Thoracic aorta (tissue), 2 donors: ENCODE data around the gene KCNJ15. TPM values are rescaled to one million over a fixed set of nuclear protein-coding genes. Genes with fewer than 3 reads are reported as not detected.

Experiments
- ATAC-seq: fragments of 150-250 bp; one replicate; pipeline ENCODE4 v1.8.0; 2017; ENCODE audit warnings: low read depth; ENCODE audit not compliant: insufficient number of reproducible peaks, low FRiP score
- DNase-seq: peaks from one replicate; pipeline ENCODE4 v3.0.0-alpha.2; 2020; ENCODE audit warnings: low spot score
- H3K27ac ChIP-seq, 2 donors: fragments of 200-600 bp; sonication (generic); 1 replicate in 1 of 2; 2 replicates in 1 of 2; pipeline ENCODE4 v1.5.1; 2016; ENCODE audit warnings: mild to moderate bottlenecking in 2 of 2, moderate library complexity in 2 of 2
- H3K27me3 ChIP-seq: fragments of 200-600 bp; sonication (generic); replicated peaks from 2 replicates; pipeline ENCODE4 v1.6.0; 2016; ENCODE audit warnings: mild to moderate bottlenecking; ENCODE audit not compliant: insufficient read depth
- H3K36me3 ChIP-seq: fragments of 200-600 bp; sonication (generic); one replicate; pipeline ENCODE4 v1.5.1; 2016
- H3K4me1 ChIP-seq, 2 donors: fragments of 200-600 bp; sonication (generic); 1 replicate in 1 of 2; 2 replicates in 1 of 2; pipeline versions ENCODE4 v1.5.1 to v1.6.0; 2016; ENCODE audit warnings: low read depth in 2 of 2, mild to moderate bottlenecking in 1 of 2; ENCODE audit not compliant: control insufficient read depth in 1 of 2
- H3K4me3 ChIP-seq: fragments of 200-600 bp; sonication (generic); 2 replicates; pipeline ENCODE4 v1.5.1; 2016; ENCODE audit warnings: mild to moderate bottlenecking
- H3K9me3 ChIP-seq: fragments of 200-600 bp; sonication (generic); 2 replicates; pipeline ENCODE4 v1.5.1; 2016
- CTCF ChIP-seq: fragments of 200-600 bp; sonication (generic); IDR thresholded peaks from one replicate; pipeline ENCODE4 v1.5.1; 2019; ENCODE audit warnings: antibody characterized with exemption
- total RNA-seq, 2 donors: library from RNA; depleted of rRNA; stranded (reverse); fragments of >200 nt; gene quantifications; one replicate each; pipeline versions ENCODE4 v1.1.0 to v1.2.3, GENCODE V29; 2016

KCNJ15 gene
- total RNA-seq, 2 donors from 2014 or later: 0.41 to 1.8 TPM

GRCh38 chr21:38325731-38326420 is 69.1 kb downstream of the KCNJ15 start:
- H3K27ac ChIP-seq: no peak overlapping the region
- no peak overlapping the region for H3K4me3 ChIP-seq
- H3K4me1 ChIP-seq: no peaks in the 10 kb centered on the region
- H3K27me3 ChIP-seq: no peaks in the 10 kb centered on the region
- H3K9me3 ChIP-seq: no peaks in the 10 kb centered on the region
- ATAC-seq (no peak), DNase-seq (no peak)
- TF ChIP-seq CTCF: no peak
- H3K36me3 ChIP-seq: no peaks in the 10 kb centered on the region

GRCh38 chr21:38326429-38326828 is 69.6 kb downstream of the KCNJ15 start:
- no peak for DNase-seq
- TF ChIP-seq CTCF: no peak
- no peak for ATAC-seq
- H3K4me3 ChIP-seq: no peak overlapping the region
- no peaks in the 10 kb centered on the region for H3K36me3 ChIP-seq
- H3K27ac ChIP-seq: no peak overlapping the region
- H3K9me3 ChIP-seq: no peaks in the 10 kb centered on the region
- H3K4me1 ChIP-seq: no peaks in the 10 kb centered on the region
- H3K27me3 ChIP-seq: no peaks in the 10 kb centered on the region

- no peaks in the 10 kb centered on the region for H3K4me1 ChIP-seq
- DNase-seq: no peak
- H3K9me3 ChIP-seq: no peaks in the 10 kb centered on the region
- H3K27ac ChIP-seq: no peak overlapping the region
- no peaks in the 10 kb centered on the region for H3K27me3 ChIP-seq
- H3K4me3 ChIP-seq: no peak overlapping the region
- no peak for ATAC-seq
- no peak for TF ChIP-seq CTCF
- no peaks in the 10 kb centered on the region for H3K36me3 ChIP-seq
Measured at GRCh38 chr21:38326899-38327298, 70.1 kb downstream of the KCNJ15 start.

- Histone ChIP-seq H3K27ac (no peak overlapping the region), H3K4me3 (no peak overlapping the region), H3K27me3 (no peaks in the 10 kb centered on the region), H3K36me3 (no peaks in the 10 kb centered on the region), H3K9me3 (no peaks in the 10 kb centered on the region), H3K4me1 (peaks cover 0 to 4% of the 10 kb centered on the region in 2 donors)
- TF ChIP-seq CTCF: no peak
- DNase-seq: no peak
- no peak for ATAC-seq
Measured at GRCh38 chr21:38327984-38328383, 71.2 kb downstream of the KCNJ15 start.

- DNase-seq (no peak), ATAC-seq (no peak)
- no peaks in the 10 kb centered on the region for H3K9me3 ChIP-seq
- no peaks in the 10 kb centered on the region for H3K27me3 ChIP-seq
- H3K4me3 ChIP-seq: no peak overlapping the region
- no peak overlapping the region for H3K27ac ChIP-seq
- no peaks in the 10 kb centered on the region for H3K36me3 ChIP-seq
- no peak for TF ChIP-seq CTCF
- peaks cover 0 to 12% of the 10 kb centered on the region in 2 donors for H3K4me1 ChIP-seq
Measured at GRCh38 chr21:38329162-38329561, 72.4 kb downstream of the KCNJ15 start.
